ENCODE results near the gene SLC5A5. TPM values are rescaled to one million over a fixed set of nuclear protein-coding genes. Genes with fewer than 3 reads are reported as not detected.

SLC5A5 gene
- total and polyA plus RNA-seq, 10 of the 15 experiments (the other 5 are each of a cell fraction or from before 2014, with no cell fraction given), result 0.02 to 0.08 (median 0.05) TPM; not detected in 3

DNA sequence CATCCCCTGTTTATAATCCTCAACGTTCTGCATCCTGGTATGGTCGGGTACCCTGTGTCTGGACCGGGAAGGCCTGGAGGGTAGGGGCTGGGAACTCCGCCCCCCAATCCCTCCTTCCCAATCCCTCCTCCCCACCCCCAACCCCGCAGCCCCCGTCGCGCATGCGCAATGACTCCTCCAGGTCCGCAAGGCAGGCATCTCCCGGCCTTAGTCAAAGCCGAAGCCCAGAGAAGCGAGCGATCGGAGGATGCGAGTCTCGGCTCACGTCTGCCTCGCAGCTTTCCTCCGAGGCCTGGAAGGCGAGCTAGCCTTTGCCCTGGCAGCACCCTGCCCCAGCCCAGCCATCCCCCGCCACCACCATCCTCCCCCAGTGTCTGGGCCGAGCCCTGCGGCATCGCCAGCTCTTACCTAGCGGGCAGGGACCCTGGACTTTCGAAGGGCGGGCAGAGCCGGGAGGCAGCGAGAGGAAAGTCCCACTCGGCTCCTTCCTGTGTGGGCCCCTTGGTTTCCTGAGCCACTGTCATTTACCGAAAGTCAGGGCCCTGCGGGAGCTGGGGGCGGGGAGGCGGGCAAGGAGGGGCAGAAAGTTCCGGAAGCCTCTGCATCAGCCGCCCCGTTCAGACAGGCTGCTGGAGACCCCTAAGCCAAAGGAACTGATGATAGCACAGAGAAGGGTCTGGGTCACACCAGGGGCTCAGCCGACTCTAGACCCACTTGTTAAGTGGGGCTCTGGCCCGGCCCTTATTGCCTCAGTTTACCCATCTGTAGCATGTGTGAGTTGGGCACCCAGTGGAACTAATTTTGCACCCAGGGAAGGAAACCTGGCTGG, 24.0 kb upstream of the SLC5A5 start, which contains the start of gene JAK3 (continued):
- TF ChIP-seq, protein P1, sequence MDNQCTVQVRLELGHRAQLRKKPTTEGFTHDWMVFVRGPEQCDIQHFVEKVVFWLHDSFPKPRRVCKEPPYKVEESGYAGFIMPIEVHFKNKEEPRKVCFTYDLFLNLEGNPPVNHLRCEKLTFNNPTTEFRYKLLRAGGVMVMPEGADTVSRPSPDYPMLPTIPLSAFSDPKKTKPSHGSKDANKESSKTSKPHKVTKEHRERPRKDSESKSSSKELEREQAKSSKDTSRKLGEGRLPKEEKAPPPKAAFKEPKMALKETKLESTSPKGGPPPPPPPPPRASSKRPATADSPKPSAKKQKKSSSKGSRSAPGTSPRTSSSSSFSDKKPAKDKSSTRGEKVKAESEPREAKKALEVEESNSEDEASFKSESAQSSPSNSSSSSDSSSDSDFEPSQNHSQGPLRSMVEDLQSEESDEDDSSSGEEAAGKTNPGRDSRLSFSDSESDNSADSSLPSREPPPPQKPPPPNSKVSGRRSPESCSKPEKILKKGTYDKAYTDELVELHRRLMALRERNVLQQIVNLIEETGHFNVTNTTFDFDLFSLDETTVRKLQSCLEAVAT (IDR thresholded peaks at IDR 0.05), result no peak
- TF ChIP-seq, protein P2, sequence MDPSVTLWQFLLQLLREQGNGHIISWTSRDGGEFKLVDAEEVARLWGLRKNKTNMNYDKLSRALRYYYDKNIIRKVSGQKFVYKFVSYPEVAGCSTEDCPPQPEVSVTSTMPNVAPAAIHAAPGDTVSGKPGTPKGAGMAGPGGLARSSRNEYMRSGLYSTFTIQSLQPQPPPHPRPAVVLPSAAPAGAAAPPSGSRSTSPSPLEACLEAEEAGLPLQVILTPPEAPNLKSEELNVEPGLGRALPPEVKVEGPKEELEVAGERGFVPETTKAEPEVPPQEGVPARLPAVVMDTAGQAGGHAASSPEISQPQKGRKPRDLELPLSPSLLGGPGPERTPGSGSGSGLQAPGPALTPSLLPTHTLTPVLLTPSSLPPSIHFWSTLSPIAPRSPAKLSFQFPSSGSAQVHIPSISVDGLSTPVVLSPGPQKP (IDR thresholded peaks at IDR 0.05; ENCODE audit: low read depth, low read length), result peak; percentile 59; the same call in 1 of the 2 replicates
- TF ChIP-seq BRCA1 (IDR thresholded peaks at IDR 0.05; ENCODE audit: low read depth, low read length) (no peak), FOS (IDR thresholded peaks at IDR 0.05; ENCODE audit: borderline replicate concordance, extremely low read depth, insufficient read length) (no peak), FOXK2 (IDR thresholded peaks at IDR 0.05) (no peak), NFYB (IDR thresholded peaks at IDR 0.05; ENCODE audit: insufficient read depth, low read depth, low read length) (no peak), HDAC2 (IDR thresholded peaks at IDR 0.05) (no peak), TAF1 (IDR thresholded peaks at IDR 0.05; ENCODE audit: borderline replicate concordance, low read depth, low read length) (peak; percentile 72; the same call in 1 of the 2 replicates), EED (IDR thresholded peaks at IDR 0.05; ENCODE audit: low read depth) (peak; percentile 88), ETV6 (conservative IDR thresholded peaks at IDR 0.05 in 1 of 2, IDR thresholded peaks at IDR 0.05 in 1 of 2; ENCODE audit: borderline replicate concordance in 1 of 2, low read depth in 1 of 2) (peak in 1 of 2 experiments; percentile 76; a peak in 1 of 4 replicates), RUNX3 (IDR thresholded peaks at IDR 0.05; ENCODE audit: low read length) (peak; percentile 70), STAT3 (IDR thresholded peaks at IDR 0.05; ENCODE audit: low read depth, low read length) (peak; percentile 100), TCF7 (IDR thresholded peaks at IDR 0.05; ENCODE audit: borderline replicate concordance) (no peak), CHD2 (IDR thresholded peaks at IDR 0.05; ENCODE audit: borderline replicate concordance, low read depth, low read length) (peak; percentile 85), POLR2AphosphoS5 (IDR thresholded peaks at IDR 0.05; ENCODE audit: low read length) (peak; percentile 85), POLR2A (IDR thresholded peaks at IDR 0.05; ENCODE audit: low read depth, low read length) (peak; percentile 93), MYC (IDR thresholded peaks at IDR 0.05; ENCODE audit: insufficient read depth, insufficient read length, insufficient replicate concordance, low read length, severe bottlenecking) (no peak)
- TF ChIP-seq, protein P3, sequence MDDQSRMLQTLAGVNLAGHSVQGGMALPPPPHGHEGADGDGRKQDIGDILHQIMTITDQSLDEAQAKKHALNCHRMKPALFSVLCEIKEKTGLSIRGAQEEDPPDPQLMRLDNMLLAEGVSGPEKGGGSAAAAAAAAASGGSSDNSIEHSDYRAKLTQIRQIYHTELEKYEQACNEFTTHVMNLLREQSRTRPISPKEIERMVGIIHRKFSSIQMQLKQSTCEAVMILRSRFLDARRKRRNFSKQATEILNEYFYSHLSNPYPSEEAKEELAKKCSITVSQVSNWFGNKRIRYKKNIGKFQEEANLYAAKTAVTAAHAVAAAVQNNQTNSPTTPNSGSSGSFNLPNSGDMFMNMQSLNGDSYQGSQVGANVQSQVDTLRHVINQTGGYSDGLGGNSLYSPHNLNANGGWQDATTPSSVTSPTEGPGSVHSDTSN (IDR thresholded peaks at IDR 0.05; ENCODE audit: insufficient replicate concordance, low read depth, low read length), result peak; percentile 51
- TF ChIP-seq, protein P4, sequence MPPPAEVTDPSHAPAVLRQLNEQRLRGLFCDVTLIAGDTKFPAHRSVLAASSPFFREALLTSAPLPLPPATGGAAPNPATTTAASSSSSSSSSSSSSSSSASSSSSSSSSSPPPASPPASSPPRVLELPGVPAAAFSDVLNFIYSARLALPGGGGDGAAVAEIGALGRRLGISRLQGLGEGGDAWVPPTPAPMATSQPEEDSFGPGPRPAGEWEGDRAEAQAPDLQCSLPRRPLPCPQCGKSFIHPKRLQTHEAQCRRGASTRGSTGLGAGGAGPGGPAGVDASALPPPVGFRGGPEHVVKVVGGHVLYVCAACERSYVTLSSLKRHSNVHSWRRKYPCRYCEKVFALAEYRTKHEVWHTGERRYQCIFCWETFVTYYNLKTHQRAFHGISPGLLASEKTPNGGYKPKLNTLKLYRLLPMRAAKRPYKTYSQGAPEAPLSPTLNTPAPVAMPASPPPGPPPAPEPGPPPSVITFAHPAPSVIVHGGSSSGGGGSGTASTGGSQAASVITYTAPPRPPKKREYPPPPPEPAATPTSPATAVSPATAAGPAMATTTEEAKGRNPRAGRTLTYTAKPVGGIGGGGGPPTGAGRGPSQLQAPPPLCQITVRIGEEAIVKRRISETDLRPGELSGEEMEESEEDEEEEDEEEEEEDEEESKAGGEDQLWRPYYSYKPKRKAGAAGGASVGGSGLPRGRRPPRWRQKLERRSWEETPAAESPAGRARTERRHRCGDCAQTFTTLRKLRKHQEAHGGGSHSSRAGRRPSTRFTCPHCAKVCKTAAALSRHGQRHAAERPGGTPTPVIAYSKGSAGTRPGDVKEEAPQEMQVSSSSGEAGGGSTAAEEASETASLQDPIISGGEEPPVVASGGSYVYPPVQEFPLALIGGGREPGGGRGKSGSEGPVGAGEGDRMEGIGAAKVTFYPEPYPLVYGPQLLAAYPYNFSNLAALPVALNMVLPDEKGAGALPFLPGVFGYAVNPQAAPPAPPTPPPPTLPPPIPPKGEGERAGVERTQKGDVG (CRISPR knock-in tag; IDR thresholded peaks at IDR 0.05), result no peak
- TF ChIP-seq, protein P5, sequence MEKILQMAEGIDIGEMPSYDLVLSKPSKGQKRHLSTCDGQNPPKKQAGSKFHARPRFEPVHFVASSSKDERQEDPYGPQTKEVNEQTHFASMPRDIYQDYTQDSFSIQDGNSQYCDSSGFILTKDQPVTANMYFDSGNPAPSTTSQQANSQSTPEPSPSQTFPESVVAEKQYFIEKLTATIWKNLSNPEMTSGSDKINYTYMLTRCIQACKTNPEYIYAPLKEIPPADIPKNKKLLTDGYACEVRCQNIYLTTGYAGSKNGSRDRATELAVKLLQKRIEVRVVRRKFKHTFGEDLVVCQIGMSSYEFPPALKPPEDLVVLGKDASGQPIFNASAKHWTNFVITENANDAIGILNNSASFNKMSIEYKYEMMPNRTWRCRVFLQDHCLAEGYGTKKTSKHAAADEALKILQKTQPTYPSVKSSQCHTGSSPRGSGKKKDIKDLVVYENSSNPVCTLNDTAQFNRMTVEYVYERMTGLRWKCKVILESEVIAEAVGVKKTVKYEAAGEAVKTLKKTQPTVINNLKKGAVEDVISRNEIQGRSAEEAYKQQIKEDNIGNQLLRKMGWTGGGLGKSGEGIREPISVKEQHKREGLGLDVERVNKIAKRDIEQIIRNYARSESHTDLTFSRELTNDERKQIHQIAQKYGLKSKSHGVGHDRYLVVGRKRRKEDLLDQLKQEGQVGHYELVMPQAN (conservative IDR thresholded peaks at IDR 0.05), result 0 out of 2 replicates have a peak, but pooled peaks have one; percentile 53
